Nephron (organoid): ENCODE measurements around the gene CBLN3.

Experiments
- H3K27ac Mint-ChIP-seq, 3 experiments: 2 replicates each; pipeline ENCODE4 v1.8.0; 2020; ENCODE audit warnings: mixed read lengths in 3 of 3, mild to moderate bottlenecking in 2 of 3, moderate library complexity in 1 of 3
- H3K27me3 Mint-ChIP-seq: 2 replicates; pipeline ENCODE4 v1.8.0; 2021; ENCODE audit warnings: low read depth, mild to moderate bottlenecking, moderate library complexity, mixed read lengths
- H3K36me3 Mint-ChIP-seq: 2 replicates; pipeline ENCODE4 v1.8.0; 2020; ENCODE audit warnings: low read depth, mixed read lengths
- H3K4me1 Mint-ChIP-seq: 2 replicates; pipeline ENCODE4 v1.8.0; 2020; ENCODE audit warnings: mixed read lengths
- H3K4me3 Mint-ChIP-seq, 3 experiments: 2 replicates each; pipeline ENCODE4 v1.8.0; 2020; ENCODE audit warnings: mild to moderate bottlenecking in 3 of 3, mixed read lengths in 3 of 3, moderate library complexity in 2 of 3
- H3K9me3 Mint-ChIP-seq: 2 replicates; pipeline ENCODE4 v1.8.0; 2020; ENCODE audit warnings: mixed read lengths
- TF ChIP-seq, protein P1 (sequence below), 3 experiments: fragments of 200-600 bp; sonication (generic); IDR thresholded peaks; one replicate each; pipeline ENCODE4 v1.5.0; 2021; ENCODE audit warnings: antibody characterized with exemption in 3 of 3; ENCODE audit not compliant: unreplicated experiment in 3 of 3

Gene CBLN3

DNA sequence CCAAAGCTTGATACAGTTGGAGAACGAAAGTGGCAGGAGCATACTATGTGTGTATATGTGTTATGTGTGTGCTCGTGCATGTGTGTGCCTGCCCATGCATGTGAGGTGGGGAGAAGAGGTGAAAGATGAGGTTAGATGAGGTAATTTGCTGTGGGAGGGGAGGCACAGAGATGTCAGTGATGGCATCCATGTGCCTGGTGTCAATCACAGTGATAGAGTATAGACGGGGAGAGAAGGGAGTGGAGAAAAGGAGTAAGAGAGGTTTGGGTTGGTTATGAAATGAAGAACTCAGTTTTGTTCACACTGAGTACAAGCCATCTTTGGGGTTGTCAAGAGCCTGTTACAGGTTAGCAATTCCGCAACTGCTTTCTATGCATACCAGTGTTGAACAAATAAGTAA lies 45.3 kb downstream of the CBLN3 start:
- Mint-ChIP-seq H3K27me3 (no peaks in the 10 kb centered on the region), H3K9me3 (no peaks in the 10 kb centered on the region)

DNA sequence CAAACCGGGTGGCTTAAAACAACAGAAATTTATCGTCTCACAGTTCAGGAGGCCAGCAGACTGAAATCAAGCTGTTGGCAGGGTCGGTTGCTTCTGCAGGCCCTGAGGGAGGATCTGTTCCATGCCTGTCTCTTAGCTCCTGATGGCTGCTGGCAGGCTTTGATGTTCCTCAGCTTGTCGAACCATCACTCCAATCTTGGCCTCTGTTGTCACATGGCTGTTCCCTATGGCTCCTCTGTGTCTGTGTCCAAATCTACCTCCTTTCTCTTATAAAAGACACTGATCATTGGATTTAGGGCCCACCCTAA lies 47.5 kb downstream of the CBLN3 start:
- Mint-ChIP-seq H3K27me3 (no peaks in the 10 kb centered on the region), H3K4me3 (no peak overlapping the region), H3K4me1 (peaks cover 29% of the 10 kb centered on the region), H3K9me3 (no peaks in the 10 kb centered on the region), H3K36me3 (peaks cover 2% of the 10 kb centered on the region), H3K27ac (peak overlapping the region; percentile 92 to 93 (median 93))
- TF ChIP-seq, protein P1, sequence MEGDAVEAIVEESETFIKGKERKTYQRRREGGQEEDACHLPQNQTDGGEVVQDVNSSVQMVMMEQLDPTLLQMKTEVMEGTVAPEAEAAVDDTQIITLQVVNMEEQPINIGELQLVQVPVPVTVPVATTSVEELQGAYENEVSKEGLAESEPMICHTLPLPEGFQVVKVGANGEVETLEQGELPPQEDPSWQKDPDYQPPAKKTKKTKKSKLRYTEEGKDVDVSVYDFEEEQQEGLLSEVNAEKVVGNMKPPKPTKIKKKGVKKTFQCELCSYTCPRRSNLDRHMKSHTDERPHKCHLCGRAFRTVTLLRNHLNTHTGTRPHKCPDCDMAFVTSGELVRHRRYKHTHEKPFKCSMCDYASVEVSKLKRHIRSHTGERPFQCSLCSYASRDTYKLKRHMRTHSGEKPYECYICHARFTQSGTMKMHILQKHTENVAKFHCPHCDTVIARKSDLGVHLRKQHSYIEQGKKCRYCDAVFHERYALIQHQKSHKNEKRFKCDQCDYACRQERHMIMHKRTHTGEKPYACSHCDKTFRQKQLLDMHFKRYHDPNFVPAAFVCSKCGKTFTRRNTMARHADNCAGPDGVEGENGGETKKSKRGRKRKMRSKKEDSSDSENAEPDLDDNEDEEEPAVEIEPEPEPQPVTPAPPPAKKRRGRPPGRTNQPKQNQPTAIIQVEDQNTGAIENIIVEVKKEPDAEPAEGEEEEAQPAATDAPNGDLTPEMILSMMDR (IDR thresholded peaks at IDR 0.05; ENCODE audit: unreplicated experiment in 3 of 3): no peak

More for the DNA sequence above, 45.3 kb downstream of the CBLN3 start:
- Mint-ChIP-seq H3K4me1 (peaks cover 41% of the 10 kb centered on the region), H3K4me3 (no peak overlapping the region), H3K27ac (no peak overlapping the region), H3K36me3 (no peaks in the 10 kb centered on the region)
- TF ChIP-seq, protein P1 (IDR thresholded peaks at IDR 0.05; ENCODE audit: unreplicated experiment in 3 of 3): no peak

DNA sequence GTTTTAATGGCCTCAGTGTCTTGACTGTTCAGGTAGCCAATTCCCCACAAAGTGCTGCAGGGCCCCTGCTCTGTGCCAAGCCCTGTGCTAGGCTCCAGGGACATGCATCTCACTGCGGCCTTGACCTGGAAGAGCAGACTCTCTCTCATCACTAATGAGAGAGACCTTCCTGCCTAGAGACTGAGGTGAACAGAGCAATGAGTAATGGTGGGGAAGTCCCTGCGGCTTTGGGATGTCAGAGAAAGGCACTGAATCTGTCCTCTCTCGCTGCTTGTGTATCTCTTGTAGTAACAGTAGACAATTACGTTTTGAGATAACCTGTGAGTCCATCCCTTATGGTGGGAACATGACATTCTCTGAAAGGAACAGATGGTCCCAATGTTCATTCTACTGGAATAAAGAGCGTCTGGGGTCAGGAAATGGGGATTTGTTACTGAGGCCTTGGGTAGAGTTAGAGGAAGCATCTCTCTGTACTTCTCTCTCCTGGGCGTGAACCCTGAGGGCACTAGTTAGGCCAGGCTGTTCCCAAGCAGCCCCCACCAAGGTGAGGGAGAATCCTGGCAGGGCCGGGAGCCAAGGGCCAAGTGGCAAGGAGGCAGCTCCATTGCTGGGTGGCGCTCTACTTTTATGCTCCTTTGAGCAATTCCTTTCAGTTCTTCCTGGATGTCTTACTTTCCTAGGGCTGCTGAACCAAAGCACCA lies 48.0 kb downstream of the CBLN3 start:
- peaks cover 27% of the 10 kb centered on the region for H3K4me1 Mint-ChIP-seq
- TF ChIP-seq, protein P1 (IDR thresholded peaks at IDR 0.05; ENCODE audit: unreplicated experiment in 3 of 3): no peak

DNA sequence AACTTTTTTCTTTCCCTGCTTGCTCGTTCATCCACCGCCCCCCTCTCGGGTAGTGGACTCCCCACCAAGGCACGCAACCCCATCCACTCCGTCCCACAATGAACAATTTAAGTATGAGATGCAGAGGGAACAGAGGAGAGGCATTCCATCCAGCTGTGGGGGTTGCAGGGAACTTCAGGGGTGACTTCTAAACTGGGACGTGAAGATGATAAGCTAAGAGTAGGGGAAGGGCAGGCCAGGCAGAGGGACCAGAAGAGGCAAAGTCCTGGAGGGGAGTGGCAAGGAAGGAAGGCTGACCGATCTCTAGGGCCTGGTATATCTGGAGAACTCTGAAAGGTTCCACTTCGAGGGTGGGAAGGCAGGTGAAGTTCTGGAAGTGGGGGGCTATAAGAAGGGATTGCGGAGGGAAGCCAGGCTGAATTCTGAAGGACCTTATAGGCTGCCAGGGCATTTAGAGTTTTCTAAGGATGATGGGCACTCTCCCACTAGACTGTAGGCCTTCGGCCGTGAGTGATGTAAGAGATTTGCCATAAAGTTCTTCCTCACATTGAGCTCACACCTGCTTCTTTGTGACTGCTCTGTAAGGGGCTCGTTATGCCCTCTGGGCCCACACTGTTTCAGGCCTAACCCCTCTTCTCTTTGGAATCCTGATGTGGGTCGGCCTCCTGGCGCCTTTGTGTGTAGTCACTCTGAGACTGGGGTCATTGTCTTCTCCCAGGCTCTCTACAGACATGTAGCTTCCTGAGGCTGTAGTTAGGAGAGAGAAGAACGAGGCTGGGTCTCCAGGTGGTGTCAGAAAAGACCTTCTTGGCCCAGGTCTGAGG lies 49.3 kb downstream of the CBLN3 start:
- peaks cover 13% of the 10 kb centered on the region for H3K36me3 Mint-ChIP-seq
- H3K9me3 Mint-ChIP-seq: no peaks in the 10 kb centered on the region
- TF ChIP-seq, protein P1 (IDR thresholded peaks at IDR 0.05; ENCODE audit: unreplicated experiment in 3 of 3): no peak
- peaks cover 26% of the 10 kb centered on the region for H3K4me1 Mint-ChIP-seq
- no peaks in the 10 kb centered on the region for H3K27me3 Mint-ChIP-seq
- H3K4me3 Mint-ChIP-seq: no peak overlapping the region
- H3K27ac Mint-ChIP-seq: peak overlapping the region in 2 of 3 experiments; percentile 39 to 50

More for the DNA sequence above, 48.0 kb downstream of the CBLN3 start:
- peak overlapping the region; percentile 92 to 93 (median 93) for H3K27ac Mint-ChIP-seq
- no peaks in the 10 kb centered on the region for H3K27me3 Mint-ChIP-seq
- H3K36me3 Mint-ChIP-seq: peaks cover 8% of the 10 kb centered on the region
- H3K4me3 Mint-ChIP-seq: peak overlapping the region in 1 of 3 experiments; percentile 14
- H3K9me3 Mint-ChIP-seq: no peaks in the 10 kb centered on the region

DNA sequence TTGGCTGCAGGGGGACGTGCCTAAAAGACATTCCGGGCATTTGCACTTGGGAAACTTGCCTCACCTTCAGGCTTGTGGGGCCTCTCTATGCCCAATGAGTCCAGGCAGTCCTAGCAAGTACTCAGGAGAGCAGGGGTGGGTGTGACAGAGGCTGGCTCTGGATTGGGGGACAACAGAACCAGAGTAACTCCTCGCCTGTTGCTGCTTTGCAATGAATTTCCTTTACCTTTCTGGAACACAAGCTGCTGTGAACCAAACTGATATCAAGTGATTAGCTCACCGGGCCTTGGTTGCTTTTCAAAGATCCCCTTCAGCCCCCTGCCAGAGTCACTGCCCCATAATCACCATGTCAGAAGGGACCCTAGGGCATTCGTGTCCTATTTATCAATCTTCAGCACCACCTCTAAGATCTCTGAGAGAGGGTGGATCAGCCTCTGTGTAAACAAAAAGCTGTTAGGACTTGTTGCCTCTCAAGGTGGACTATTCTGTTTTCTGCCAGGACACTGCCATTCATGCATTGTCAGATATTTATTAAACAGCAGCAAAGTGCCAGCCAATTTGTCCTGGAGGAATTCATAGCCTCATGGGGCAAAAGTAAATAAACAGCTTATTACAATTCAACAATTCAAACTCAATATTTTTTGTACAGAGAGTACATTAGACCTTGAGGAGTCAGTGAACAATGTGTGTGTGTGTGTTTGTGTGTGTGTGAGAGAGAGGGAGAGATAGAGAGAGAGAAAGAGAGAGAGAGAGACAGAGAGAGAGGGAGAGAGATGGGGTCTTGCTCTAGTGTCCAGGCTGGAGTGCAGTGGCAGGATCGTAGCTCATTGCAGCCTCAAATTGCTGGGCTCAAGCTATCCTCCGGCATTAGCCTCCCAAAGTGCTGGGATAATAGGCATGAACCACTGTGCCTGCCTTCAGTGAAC lies 50.2 kb downstream of the CBLN3 start:
- TF ChIP-seq, protein P1 (IDR thresholded peaks at IDR 0.05; ENCODE audit: unreplicated experiment in 3 of 3): no peak
- Mint-ChIP-seq H3K27ac (peak overlapping the region; percentile 17 to 71 (median 50)), H3K27me3 (no peaks in the 10 kb centered on the region), H3K4me1 (peaks cover 31% of the 10 kb centered on the region), H3K36me3 (peaks cover 21% of the 10 kb centered on the region), H3K9me3 (no peaks in the 10 kb centered on the region), H3K4me3 (no peak overlapping the region)
